AG09309 (cell line): Measurements from ENCODE around the gene TBC1D19.

ENCODE experiments used
- DNase-seq: peaks from one replicate; pipeline ENCODE4 v3.0.0-alpha.2; 2010; ENCODE audit warnings: low read depth
- H3K4me3 ChIP-seq: 2 replicates; pipeline ENCODE4 v1.5.1; 2011; ENCODE audit warnings: mild to moderate bottlenecking, low read depth, low read length, moderate library complexity; ENCODE audit not compliant: control insufficient read depth
- CTCF ChIP-seq: IDR thresholded peaks from 2 replicates; pipeline ENCODE4 v1.5.1; 2011; ENCODE audit warnings: mild to moderate bottlenecking, low read depth, low read length, inconsistent platforms; ENCODE audit not compliant: insufficient read depth, control insufficient read depth; ENCODE audit errors: missing control alignments

TBC1D19 gene

GRCh38 chr4:26724534-26724933 lies 140.7 kb downstream of the TBC1D19 start:
- DNase-seq = no peak

GRCh38 chr4:26726655-26727387 lies 142.9 kb downstream of the TBC1D19 start:
- no peak overlapping the region for H3K4me3 ChIP-seq
- no peak for TF ChIP-seq CTCF
- no peak for DNase-seq

More at GRCh38 chr4:26724534-26724933, 140.7 kb downstream of the TBC1D19 start:
- no peak for TF ChIP-seq CTCF
- H3K4me3 ChIP-seq = no peak overlapping the region

- no peak for TF ChIP-seq CTCF
- no peak overlapping the region for H3K4me3 ChIP-seq
- DNase-seq = no peak
Measured at GRCh38 chr4:26727844-26728243, 144.0 kb downstream of the TBC1D19 start.

- TF ChIP-seq CTCF = no peak
- DNase-seq = no peak
Measured at GRCh38 chr4:26729027-26729426, 145.1 kb downstream of the TBC1D19 start.

GRCh38 chr4:26729547-26729946 lies 145.7 kb downstream of the TBC1D19 start:
- no peak for DNase-seq
- no peak overlapping the region for H3K4me3 ChIP-seq
- no peak for TF ChIP-seq CTCF

More at GRCh38 chr4:26729027-26729426, 145.1 kb downstream of the TBC1D19 start:
- H3K4me3 ChIP-seq = no peak overlapping the region

- DNase-seq = no peak
- H3K4me3 ChIP-seq = no peak overlapping the region
- no peak for TF ChIP-seq CTCF
Measured at GRCh38 chr4:26731351-26732035, 147.6 kb downstream of the TBC1D19 start.

- no peak for TF ChIP-seq CTCF
- no peak overlapping the region for H3K4me3 ChIP-seq
- DNase-seq = no peak
Measured at GRCh38 chr4:26732356-26732755, 148.5 kb downstream of the TBC1D19 start.
